GM19240 (cell line): Measurements from ENCODE around the gene FAM199X.

Experiments used
- DNase-seq: peaks from one replicate; pipeline ENCODE4 v3.0.0; 2011; ENCODE audit warnings: low spot score; ENCODE audit not compliant: insufficient read length

The FAM199X gene

GRCh38 chrX:104165894-104166734 lies at the start of gene FAM199X:
FAM199X (plus strand) TSS chrX:104166453; CDS start chrX:104166786, 333 bp downstream.
- DNase-seq = peak; percentile 41

- no peak for DNase-seq
These were observed 48.5 kb upstream of the FAM199X start for GRCh38 chrX:104117759-104118158.

GRCh38 chrX:104118765-104119164 lies 47.5 kb upstream of the FAM199X start:
- no peak for DNase-seq

- no peak for DNase-seq
These were observed 43.4 kb upstream of the FAM199X start for GRCh38 chrX:104122829-104123228.

GRCh38 chrX:104126856-104127255 lies 39.4 kb upstream of the FAM199X start:
- no peak for DNase-seq

GRCh38 chrX:104130808-104131207 lies 35.4 kb upstream of the FAM199X start:
- DNase-seq = no peak

GRCh38 chrX:104134583-104135261 lies 31.5 kb upstream of the FAM199X start:
- DNase-seq = no peak

GRCh38 chrX:104135677-104136076 lies 30.6 kb upstream of the FAM199X start:
- no peak for DNase-seq

GRCh38 chrX:104136241-104137019 lies 29.8 kb upstream of the FAM199X start:
- peak; percentile 52 for DNase-seq

GRCh38 chrX:104137496-104137895 lies 28.8 kb upstream of the FAM199X start:
- DNase-seq = no peak

- no peak for DNase-seq
These were observed 25.0 kb upstream of the FAM199X start for GRCh38 chrX:104141087-104141760.

- DNase-seq = no peak
These were observed 15.2 kb upstream of the FAM199X start for GRCh38 chrX:104151037-104151436.

GRCh38 chrX:104156630-104157529 lies 9.4 kb upstream of the FAM199X start, which contains the start of gene SLC25A53:
SLC25A53 (minus strand) TSS chrX:104157009; CDS start chrX:104105257, 51,752 bp downstream.
- DNase-seq = peak; percentile 8

GRCh38 chrX:104166735-104167436 lies 633 bp downstream of the FAM199X start:
- no peak for DNase-seq

GRCh38 chrX:104168127-104168526 lies 1.9 kb downstream of the FAM199X start:
- DNase-seq = no peak

- DNase-seq = no peak
These were observed 5.9 kb downstream of the FAM199X start for GRCh38 chrX:104172121-104172520.

- no peak for DNase-seq
These were observed 6.5 kb downstream of the FAM199X start for GRCh38 chrX:104172788-104173187.

GRCh38 chrX:104173841-104174240 lies 7.6 kb downstream of the FAM199X start:
- DNase-seq = no peak

GRCh38 chrX:104183685-104184084 lies 17.4 kb downstream of the FAM199X start:
- DNase-seq = no peak

- DNase-seq = no peak
These were observed 21.7 kb downstream of the FAM199X start for GRCh38 chrX:104187931-104188330.
